ENCODE data around the gene ADARB1. TPM values are rescaled to one million over a fixed set of nuclear protein-coding genes. Genes with fewer than 3 reads are reported as not detected.
A peak's percentile ranks its signal among the peaks of the same experiment; 100 is the strongest.

Gene ADARB1
- total RNA-seq, 1 donor: 2.1 TPM

- peak; percentile 62 for DNase-seq (ENCODE audit: low read depth)
- no peak overlapping the region for H3K4me3 ChIP-seq (ENCODE audit: low read depth, low read length)
- no peak for TF ChIP-seq CTCF (IDR thresholded peaks at IDR 0.05; ENCODE audit: insufficient read depth, low read length)
Measured at GRCh38 chr21:45080639-45081414, 6.4 kb downstream of the ADARB1 start.

GRCh38 chr21:45081636-45082035 is 7.3 kb downstream of the ADARB1 start:
- no peak overlapping the region for H3K4me3 ChIP-seq (ENCODE audit: low read depth, low read length)
- TF ChIP-seq CTCF (IDR thresholded peaks at IDR 0.05; ENCODE audit: insufficient read depth, low read length): no peak
- DNase-seq (ENCODE audit: low read depth): no peak

- no peak overlapping the region for H3K4me3 ChIP-seq (ENCODE audit: low read depth, low read length)
- DNase-seq (ENCODE audit: low read depth): no peak
- TF ChIP-seq CTCF (IDR thresholded peaks at IDR 0.05; ENCODE audit: insufficient read depth, low read length): no peak
Measured at GRCh38 chr21:45082736-45083135, 8.4 kb downstream of the ADARB1 start.

- no peak for TF ChIP-seq CTCF (IDR thresholded peaks at IDR 0.05; ENCODE audit: insufficient read depth, low read length)
- H3K4me3 ChIP-seq (ENCODE audit: low read depth, low read length): no peak overlapping the region
- no peak for DNase-seq (ENCODE audit: low read depth)
Measured at GRCh38 chr21:45084121-45084520, 9.7 kb downstream of the ADARB1 start.

- H3K4me3 ChIP-seq (ENCODE audit: low read depth, low read length): no peak overlapping the region
- no peak for TF ChIP-seq CTCF (IDR thresholded peaks at IDR 0.05; ENCODE audit: insufficient read depth, low read length)
Measured at GRCh38 chr21:45084881-45085536, 10.6 kb downstream of the ADARB1 start.

GRCh38 chr21:45085700-45086099 is 11.3 kb downstream of the ADARB1 start:
- no peak for DNase-seq (ENCODE audit: low read depth)
- no peak for TF ChIP-seq CTCF (IDR thresholded peaks at IDR 0.05; ENCODE audit: insufficient read depth, low read length)
- no peak overlapping the region for H3K4me3 ChIP-seq (ENCODE audit: low read depth, low read length)

More at GRCh38 chr21:45084881-45085536, 10.6 kb downstream of the ADARB1 start:
- no peak for DNase-seq (ENCODE audit: low read depth)
